ENCODE data around the gene VPS13A. TPM values are rescaled to one million over a fixed set of nuclear protein-coding genes. Genes with fewer than 3 reads are reported as not detected.

The VPS13A gene
- total and polyA plus RNA-seq, 9 of the 15 experiments (the other 6 are each of a cell fraction or from before 2014, with no cell fraction given), result 5.6 to 29.9 (median 14.7) TPM

DNA sequence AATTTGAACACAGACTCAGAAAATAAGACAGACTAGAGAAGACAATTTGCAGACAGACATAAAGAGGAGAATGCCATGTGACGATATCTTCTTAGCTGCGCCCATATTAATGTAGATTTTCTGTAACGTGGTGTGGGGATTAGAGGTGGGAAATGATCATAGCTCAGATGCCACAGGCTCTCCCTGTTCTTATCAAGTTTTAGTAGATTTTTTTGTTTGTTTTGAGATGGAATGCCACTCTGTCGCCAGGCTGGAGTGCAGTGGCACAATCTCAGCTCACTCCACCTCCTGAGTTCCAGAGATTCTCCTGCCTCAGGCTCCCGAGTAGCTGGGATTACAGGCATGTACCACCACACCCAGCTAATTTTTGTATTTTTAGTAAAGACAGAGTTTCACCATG lies 59.4 kb downstream of the VPS13A start (continued):
- TF ChIP-seq, protein P1, sequence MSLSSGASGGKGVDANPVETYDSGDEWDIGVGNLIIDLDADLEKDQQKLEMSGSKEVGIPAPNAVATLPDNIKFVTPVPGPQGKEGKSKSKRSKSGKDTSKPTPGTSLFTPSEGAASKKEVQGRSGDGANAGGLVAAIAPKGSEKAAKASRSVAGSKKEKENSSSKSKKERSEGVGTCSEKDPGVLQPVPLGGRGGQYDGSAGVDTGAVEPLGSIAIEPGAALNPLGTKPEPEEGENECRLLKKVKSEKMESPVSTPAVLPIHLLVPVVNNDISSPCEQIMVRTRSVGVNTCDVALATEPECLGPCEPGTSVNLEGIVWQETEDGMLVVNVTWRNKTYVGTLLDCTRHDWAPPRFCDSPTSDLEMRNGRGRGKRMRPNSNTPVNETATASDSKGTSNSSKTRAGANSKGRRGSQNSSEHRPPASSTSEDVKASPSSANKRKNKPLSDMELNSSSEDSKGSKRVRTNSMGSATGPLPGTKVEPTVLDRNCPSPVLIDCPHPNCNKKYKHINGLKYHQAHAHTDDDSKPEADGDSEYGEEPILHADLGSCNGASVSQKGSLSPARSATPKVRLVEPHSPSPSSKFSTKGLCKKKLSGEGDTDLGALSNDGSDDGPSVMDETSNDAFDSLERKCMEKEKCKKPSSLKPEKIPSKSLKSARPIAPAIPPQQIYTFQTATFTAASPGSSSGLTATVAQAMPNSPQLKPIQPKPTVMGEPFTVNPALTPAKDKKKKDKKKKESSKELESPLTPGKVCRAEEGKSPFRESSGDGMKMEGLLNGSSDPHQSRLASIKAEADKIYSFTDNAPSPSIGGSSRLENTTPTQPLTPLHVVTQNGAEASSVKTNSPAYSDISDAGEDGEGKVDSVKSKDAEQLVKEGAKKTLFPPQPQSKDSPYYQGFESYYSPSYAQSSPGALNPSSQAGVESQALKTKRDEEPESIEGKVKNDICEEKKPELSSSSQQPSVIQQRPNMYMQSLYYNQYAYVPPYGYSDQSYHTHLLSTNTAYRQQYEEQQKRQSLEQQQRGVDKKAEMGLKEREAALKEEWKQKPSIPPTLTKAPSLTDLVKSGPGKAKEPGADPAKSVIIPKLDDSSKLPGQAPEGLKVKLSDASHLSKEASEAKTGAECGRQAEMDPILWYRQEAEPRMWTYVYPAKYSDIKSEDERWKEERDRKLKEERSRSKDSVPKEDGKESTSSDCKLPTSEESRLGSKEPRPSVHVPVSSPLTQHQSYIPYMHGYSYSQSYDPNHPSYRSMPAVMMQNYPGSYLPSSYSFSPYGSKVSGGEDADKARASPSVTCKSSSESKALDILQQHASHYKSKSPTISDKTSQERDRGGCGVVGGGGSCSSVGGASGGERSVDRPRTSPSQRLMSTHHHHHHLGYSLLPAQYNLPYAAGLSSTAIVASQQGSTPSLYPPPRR (CRISPR knock-in tag; IDR thresholded peaks at IDR 0.05; ENCODE audit: borderline replicate concordance), result no peak
- TF ChIP-seq CBFA2T2 (conservative IDR thresholded peaks at IDR 0.05), result no peak

DNA sequence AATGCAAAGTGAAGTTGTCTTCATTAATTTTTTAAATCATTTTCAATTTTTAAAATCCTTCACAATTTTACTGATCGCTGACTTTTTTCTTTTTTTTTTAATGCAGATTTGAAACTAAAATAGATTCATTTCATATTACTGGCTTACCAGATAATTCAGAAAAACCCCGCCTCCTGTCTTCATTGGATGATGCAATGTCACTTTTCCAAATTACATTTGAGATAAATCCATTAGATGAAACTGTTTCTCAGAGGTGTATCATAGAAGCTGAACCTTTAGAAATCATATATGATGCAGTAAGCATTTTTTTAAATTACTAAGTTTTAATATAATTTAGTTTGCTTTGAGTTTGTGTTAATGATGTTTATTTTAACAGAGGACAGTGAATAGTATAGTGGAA lies 60.6 kb downstream of the VPS13A start:
- Histone ChIP-seq H4K20me1 (replicated peaks; ENCODE audit: control insufficient read depth, insufficient read depth, low read length) (no peaks in the 10 kb centered on the region), H3K4me3 (no peak overlapping the region), H3K4me2 (ENCODE audit: insufficient read depth, low read length) (no peak overlapping the region), H3K4me1 (replicated peaks in 1 of 2; ENCODE audit: control insufficient read depth in 2 of 2, insufficient read depth in 2 of 2, low read length in 2 of 2) (no peaks in the 10 kb centered on the region), H3K9ac (ENCODE audit: insufficient read depth in 1 of 2, low read depth in 2 of 2, low read length in 2 of 2) (no peak overlapping the region), H3K36me3 (ENCODE audit: control insufficient read depth, insufficient read depth, low read length) (peaks cover 14% of the 10 kb centered on the region; the same call in 1 of the 3 replicates), H2AFZ (ENCODE audit: low read depth, low read length) (no peak overlapping the region), H3K9me3 (replicated peaks; ENCODE audit: control insufficient read depth, insufficient read depth, low read depth, low read length) (no peaks in the 10 kb centered on the region), H3K79me2 (ENCODE audit: control insufficient read depth, insufficient read depth, low read length) (no peaks in the 10 kb centered on the region), H3K27me3 (ENCODE audit: control insufficient read depth in 2 of 2, insufficient read depth in 2 of 2, low read length in 2 of 2) (no peaks in the 10 kb centered on the region), H3K27ac (ENCODE audit: extremely low read depth, low read depth, low read length) (no peak overlapping the region), H3K9me1 (ENCODE audit: control insufficient read depth, insufficient read depth, low read length) (no peaks in the 10 kb centered on the region)
- TF ChIP-seq, protein P2, sequence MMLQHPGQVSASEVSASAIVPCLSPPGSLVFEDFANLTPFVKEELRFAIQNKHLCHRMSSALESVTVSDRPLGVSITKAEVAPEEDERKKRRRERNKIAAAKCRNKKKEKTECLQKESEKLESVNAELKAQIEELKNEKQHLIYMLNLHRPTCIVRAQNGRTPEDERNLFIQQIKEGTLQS (IDR thresholded peaks at IDR 0.05), result peak; percentile 79
- TF ChIP-seq, protein P2 (CRISPR knock-in tag; conservative IDR thresholded peaks at IDR 0.05), result no peak
- TF ChIP-seq KAT2B (IDR thresholded peaks at IDR 0.05; ENCODE audit: low read depth, low read length), result no peak
- TF ChIP-seq MECOM (CRISPR knock-in tag; IDR thresholded peaks at IDR 0.05), result no peak
- no peak for TF ChIP-seq CEBPG (CRISPR knock-in tag; IDR thresholded peaks at IDR 0.05)
- peak; percentile 29 to 30; a peak in 1 of 4 replicates for TF ChIP-seq CEBPG (tag; conservative IDR thresholded peaks at IDR 0.05 in 1 of 2, IDR thresholded peaks at IDR 0.05 in 1 of 2)
- no peak for TF ChIP-seq ZNF586 (CRISPR knock-in tag; conservative IDR thresholded peaks at IDR 0.05)
- TF ChIP-seq, protein P3, sequence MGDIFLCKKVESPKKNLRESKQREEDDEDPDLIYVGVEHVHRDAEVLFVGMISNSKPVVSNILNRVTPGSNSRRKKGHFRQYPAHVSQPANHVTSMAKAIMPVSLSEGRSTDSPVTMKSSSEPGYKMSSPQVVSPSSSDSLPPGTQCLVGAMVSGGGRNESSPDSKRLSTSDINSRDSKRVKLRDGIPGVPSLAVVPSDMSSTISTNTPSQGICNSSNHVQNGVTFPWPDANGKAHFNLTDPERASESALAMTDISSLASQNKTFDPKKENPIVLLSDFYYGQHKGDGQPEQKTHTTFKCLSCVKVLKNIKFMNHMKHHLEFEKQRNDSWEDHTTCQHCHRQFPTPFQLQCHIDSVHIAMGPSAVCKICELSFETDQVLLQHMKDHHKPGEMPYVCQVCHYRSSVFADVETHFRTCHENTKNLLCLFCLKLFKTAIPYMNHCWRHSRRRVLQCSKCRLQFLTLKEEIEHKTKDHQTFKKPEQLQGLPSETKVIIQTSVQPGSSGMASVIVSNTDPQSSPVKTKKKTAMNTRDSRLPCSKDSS (IDR thresholded peaks at IDR 0.05; ENCODE audit: low read depth, partially characterized antibody), result no peak
- 0 out of 2 replicates have a peak, but pooled peaks have one; percentile 25 for TF ChIP-seq CEBPB (tag; IDR thresholded peaks at IDR 0.05)
- TF ChIP-seq, protein P4, sequence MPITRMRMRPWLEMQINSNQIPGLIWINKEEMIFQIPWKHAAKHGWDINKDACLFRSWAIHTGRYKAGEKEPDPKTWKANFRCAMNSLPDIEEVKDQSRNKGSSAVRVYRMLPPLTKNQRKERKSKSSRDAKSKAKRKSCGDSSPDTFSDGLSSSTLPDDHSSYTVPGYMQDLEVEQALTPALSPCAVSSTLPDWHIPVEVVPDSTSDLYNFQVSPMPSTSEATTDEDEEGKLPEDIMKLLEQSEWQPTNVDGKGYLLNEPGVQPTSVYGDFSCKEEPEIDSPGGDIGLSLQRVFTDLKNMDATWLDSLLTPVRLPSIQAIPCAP (CRISPR knock-in tag; IDR thresholded peaks at IDR 0.05; ENCODE audit: borderline replicate concordance), result no peak
- in situ Hi-C loops (cut with MboI) (no loop called here), intact Hi-C loops (cut with micrococcal nuclease) (no loop called here)
- 93% methylated on average over 2 of the region's 2 CpGs for WGBS (ENCODE audit: insufficient coverage, low coverage, missing lambda C conversion rate)
- FAIRE-seq (no peak), ATAC-seq (no peak), DNase-seq (ENCODE audit: extremely low read depth in 1 of 4, low spot score in 3 of 4) (no peak)
- POLR2A ChIA-PET, result no interaction called here
- BruUV-seq (replicated peaks), result no TSS peak
- CTCF ChIA-PET (ENCODE audit: low intra/inter-chr PET ratio), result no interaction called here

All from K562 (cell line).